ENCODE measurements around the gene LANCL3.

LANCL3 gene

GRCh38 chrX:37685381-37686359 is 114.2 kb downstream of the LANCL3 start, which contains the start of gene XK:
Gene XK (plus strand): TSS chrX:37685791. CDS start chrX:37685962, 171 bp downstream.
- DNase-seq = peak; percentile 40 to 65

- DNase-seq = no peak
Observed at GRCh38 chrX:37686369-37686995, 115.0 kb downstream of the LANCL3 start.

GRCh38 chrX:37686996-37687395 is 115.5 kb downstream of the LANCL3 start:
- no peak for DNase-seq

GRCh38 chrX:37690119-37690518 is 118.7 kb downstream of the LANCL3 start:
- DNase-seq = no peak

- DNase-seq = no peak
Observed at GRCh38 chrX:37692918-37693317, 121.5 kb downstream of the LANCL3 start.

- DNase-seq = no peak
Observed at GRCh38 chrX:37697169-37697760, 125.8 kb downstream of the LANCL3 start.

GRCh38 chrX:37701588-37701987 is 130.1 kb downstream of the LANCL3 start:
- no peak for DNase-seq

- no peak for DNase-seq
Observed at GRCh38 chrX:37711991-37712390, 140.5 kb downstream of the LANCL3 start.

GRCh38 chrX:37712458-37712857 is 141.0 kb downstream of the LANCL3 start:
- no peak for DNase-seq

GRCh38 chrX:37714479-37714878 is 143.0 kb downstream of the LANCL3 start:
- DNase-seq = no peak

GRCh38 chrX:37716602-37717001 is 145.1 kb downstream of the LANCL3 start:
- no peak for DNase-seq

GRCh38 chrX:37717708-37718107 is 146.2 kb downstream of the LANCL3 start:
- DNase-seq = no peak

- no peak for DNase-seq
Observed at GRCh38 chrX:37722595-37722994, 151.1 kb downstream of the LANCL3 start.

- no peak for DNase-seq
Observed at GRCh38 chrX:37726346-37726745, 154.9 kb downstream of the LANCL3 start.
